HG02885 (cell line): Measurements from ENCODE around the gene POLD2.
"Not testable (repeated sequence)": the region's sequence is repeated elsewhere in the genome, so short reads cannot be mapped to it uniquely, and the experiment has no call there.

ENCODE experiments used
- ATAC-seq: cut with Tn5 transposase; IDR thresholded peaks from one replicate; pipeline ENCODE4 v1.9.1; 2021; ENCODE audit warnings: mild to moderate bottlenecking; ENCODE audit not compliant: unreplicated experiment, poor library complexity

POLD2 gene

GRCh38 chr7:44123190-44124003, at the start of gene POLD2:
Gene POLD2, minus strand, starts transcription at chr7:44123548. Its CDS starts 1,495 bp downstream, at chr7:44122053.
- ATAC-seq: peak; percentile 98

DNA sequence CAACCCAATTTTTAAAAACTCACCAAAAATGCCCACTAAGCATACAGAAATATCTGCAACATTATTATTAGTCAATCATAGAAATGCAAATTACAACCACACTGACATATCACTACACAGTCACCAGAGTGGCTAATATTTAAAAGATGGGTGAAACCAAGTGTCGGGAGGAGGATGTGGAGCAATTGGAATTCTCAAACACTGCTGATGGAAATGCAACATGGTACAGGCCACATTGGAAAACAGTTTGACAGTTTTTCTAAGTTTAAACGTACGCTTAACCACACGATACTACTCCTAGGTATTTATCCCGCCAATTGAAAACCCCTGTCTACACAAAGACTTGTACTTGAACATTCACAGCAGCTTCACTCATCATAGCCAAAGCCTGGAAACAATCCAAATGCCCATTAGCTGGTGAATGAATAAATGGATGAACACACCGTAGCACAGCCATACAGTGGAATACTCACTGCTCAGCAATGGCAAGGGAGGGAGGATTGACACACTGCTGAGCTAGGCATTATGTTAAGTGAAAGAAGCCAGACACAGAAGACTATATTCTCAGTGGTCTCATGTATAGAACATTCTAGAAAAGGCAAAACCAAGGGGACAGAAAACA, 49.6 kb upstream of the POLD2 start:
- ATAC-seq: no peak

- no peak for ATAC-seq
Measured at GRCh38 chr7:44172352-44172751, 49.0 kb upstream of the POLD2 start.

DNA sequence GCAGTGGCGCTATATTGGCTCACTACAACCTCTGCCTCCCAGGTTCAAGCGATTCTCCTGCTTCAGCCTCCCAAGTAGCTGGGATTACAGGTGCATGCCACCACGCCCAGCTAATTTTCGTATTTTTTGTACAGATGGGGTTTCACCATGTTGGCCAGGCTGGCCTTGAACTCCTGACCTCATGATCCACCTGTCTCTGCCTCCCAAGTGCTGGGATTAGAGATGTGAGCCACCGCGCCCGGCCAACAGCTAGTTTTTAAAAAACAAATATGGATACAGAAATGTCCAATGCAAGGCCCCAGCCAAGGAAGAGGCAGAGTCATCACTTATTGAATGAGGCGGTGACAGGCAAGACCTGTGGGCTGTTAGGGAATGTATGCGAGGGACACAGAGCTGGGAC, 48.6 kb upstream of the POLD2 start:
- not testable (repeated sequence) for ATAC-seq

DNA sequence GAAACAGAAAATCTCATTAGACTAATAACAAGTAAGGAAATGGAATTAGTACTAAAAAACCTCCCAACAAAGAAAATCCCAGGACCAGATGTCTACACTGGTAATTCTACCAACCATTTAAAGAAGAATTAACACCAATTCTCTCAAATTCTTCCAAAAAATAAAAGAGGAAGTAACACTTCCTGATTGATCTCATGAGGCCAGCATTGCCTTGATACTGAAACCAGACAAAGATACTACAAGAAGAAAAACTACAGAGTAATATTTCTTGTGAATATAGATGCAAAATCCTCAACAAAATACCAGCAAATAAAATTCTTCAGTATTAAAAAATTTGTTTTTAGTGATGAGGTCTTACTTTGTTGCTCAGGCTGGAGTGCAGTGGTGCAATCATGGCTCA, 44.6 kb upstream of the POLD2 start:
- ATAC-seq: no peak

DNA sequence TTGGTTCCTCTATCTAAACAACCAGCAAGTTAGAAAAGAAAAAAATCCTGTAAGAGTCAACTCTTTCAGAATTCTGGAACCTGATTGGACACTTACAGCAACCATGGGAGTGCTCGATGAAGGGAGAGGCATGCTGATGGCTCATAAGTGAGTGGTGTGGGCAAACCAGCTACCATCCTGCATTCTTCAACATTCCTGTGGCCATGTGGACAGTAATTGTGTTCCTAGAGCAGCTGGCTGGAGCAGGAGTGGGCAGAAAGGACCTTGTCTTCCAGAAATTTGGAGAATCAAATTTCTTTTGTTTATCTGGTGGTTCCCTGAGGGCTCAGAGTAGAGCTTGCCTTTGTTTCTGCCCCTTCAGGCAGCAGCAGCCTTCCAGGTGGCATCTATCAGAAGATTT, 40.2 kb upstream of the POLD2 start:
- ATAC-seq: no peak

DNA sequence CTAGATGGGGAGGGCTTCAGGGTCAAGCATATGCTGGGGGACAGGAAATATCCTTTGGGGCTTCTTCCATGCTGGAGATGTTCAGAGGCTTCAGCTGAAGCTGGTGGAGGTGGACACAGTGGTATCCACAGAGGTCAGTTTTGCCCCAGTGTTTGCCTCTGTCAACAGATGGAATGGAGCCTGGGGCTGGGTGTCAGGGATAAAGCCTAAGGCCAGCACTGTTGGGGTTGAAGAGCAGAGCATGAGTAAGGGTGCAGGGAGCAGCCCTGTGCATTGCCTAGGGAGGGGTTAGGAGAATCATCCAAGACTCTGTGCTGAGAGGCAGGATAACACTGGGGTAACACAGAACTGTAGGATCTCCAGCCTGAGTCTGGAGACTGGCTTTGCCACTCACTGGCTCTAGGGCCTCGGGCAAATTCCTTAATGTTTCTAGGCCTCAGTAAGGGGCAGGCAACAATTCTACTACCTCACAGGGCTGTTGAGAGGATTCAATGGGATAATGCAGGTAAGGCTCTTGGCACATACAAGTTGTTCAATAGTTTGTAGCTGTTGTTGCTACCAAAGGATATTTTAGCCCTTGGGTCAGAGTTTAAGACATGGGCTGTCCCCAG, 39.5 kb upstream of the POLD2 start:
- ATAC-seq: no peak

DNA sequence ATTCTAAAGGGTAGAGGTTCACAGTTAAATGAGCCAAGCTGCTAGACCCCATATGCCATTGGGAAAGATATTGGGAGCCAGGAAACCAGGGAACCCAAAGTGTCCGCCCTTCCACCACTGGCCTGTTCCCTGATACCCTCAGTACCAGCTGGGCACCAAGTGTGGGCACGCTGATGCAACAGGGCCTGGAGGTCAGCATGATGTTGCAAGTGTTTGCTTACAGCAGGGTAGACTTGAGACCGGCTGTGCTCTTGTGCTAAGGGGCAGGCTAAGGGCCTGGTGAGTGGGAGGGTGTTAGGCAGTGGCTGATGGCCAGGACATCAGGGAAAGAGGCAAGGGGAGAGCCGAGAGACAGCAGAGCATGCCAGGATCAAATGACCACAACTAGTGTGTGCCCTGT, 38.8 kb upstream of the POLD2 start:
- no peak for ATAC-seq

DNA sequence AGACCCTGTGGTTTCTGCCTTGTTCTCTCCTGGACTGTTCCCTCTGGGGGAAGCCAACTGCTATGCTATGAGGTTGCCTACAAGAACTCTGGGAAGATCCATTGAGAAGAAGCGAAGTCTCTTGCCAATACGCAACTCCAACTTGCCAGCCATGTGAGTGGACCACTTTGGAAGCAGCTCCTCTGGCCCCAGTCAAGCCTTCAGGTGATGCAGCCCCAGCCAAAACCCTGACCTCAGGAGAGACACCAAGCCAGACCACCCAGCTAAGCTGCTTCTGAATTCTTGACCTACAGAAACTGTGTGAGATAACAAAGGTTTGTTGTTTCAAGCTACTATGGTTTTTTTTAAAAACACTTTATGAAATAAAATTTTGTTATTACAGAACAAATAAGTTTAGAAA, 38.0 kb upstream of the POLD2 start:
- no peak for ATAC-seq

- no peak for ATAC-seq
Measured at GRCh38 chr7:44159824-44160630, 36.7 kb upstream of the POLD2 start.

DNA sequence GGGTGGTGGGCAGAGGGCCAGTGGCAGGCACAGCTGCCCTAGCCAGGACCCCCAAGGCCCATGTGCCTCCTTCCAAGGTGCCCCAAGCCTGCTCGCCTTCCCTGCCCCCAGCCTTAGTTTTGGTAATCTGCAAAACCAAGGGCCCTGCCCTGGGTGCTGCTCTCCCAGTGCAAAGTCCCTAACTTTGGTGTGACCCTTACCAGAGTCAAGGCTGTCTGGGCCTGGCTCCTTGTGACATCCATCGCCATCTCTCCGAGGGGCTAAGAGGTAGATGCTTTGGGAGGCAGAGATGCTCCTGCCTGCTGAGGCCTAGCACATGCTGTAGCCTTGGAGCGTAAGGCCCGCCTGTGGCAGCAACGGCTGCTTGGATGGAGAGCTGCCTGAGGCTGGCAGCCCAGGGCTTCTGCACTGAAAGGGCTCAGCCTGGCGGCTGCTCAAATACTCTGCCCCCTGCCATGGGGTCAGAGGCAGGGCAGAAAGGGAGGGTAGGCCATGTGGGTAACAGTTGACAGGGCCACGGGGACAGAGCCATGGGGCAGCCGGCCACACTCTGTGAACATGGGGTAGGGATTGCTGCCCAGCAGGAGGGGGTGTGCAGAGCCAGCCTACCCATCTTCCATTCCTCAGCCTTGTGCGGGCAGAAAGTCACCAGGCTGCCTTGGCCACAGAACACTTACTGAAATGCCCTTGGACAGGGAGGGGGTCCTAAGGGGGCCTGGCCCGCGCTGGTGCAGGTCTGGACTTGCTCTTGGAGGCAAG, 35.7 kb upstream of the POLD2 start:
- ATAC-seq: no peak

- no peak for ATAC-seq
Measured at GRCh38 chr7:44158096-44158872, 34.9 kb upstream of the POLD2 start.

- no peak for ATAC-seq
Measured at GRCh38 chr7:44157116-44158080, 34.0 kb upstream of the POLD2 start.

DNA sequence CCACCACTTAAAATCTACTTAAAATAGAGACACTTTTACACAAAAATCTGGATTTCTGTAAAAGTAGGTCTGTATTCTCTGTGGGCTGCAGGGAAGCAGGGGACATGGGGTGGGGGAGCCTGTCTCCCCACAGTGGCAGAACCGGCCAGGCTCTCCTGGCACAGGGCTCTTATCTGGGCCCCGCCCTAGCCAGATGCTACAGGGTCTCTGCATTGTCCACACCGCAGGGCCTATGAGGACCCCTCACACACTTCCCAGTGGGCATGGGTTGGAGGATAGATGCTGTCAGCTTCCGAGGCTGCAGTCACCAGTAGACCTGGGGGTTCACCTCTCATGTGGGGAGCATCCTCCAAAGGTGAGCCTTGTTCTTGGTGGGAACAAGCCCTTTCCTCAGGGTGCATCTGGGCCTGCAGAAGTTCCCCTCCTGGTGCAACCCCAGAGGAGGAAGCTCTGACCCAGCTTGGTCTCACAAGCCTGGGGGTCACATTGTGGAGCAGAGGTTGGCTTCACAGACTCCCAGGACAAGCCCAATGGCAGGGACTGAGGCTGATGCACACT, 33.2 kb upstream of the POLD2 start:
- no peak for ATAC-seq

- no peak for ATAC-seq
Measured at GRCh38 chr7:44155191-44156185, 32.1 kb upstream of the POLD2 start.

DNA sequence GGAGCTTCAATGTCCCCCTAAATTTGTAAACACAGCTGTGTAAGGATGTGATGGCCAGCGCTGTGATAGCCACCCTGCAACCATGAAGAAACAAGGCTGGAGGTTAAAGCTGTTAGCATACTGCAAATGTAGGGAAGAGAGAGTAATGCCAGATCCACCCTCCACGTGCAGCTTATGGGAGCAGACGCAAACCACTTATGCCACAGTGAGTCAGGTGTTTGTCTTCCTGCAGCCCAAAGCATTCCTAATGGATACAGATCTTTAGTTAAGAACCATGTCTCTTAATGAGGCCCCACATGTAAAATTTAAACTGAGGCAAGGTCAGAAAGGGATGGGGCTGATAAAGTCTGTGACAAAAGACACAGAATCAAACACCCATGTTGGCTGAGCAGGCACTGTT, 31.4 kb upstream of the POLD2 start:
- no peak for ATAC-seq

DNA sequence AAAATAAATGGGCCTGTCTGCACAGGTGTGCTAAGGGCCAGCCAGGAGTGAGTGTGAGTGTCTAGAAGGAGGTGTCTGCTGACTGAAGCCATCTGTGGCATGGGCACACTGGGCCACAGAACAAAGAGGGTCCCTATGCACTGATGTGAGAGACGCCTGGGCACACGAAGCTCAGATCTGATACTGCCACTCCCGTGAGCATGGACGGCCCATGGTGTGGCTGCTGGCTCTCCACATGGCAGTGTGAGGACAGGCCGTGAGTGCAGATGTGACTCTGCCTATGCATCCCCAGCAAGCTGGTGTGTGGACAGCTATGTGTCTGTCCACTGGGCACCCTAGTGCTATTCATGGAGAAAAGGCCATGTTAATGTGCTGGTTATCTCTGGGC, 30.6 kb upstream of the POLD2 start:
- no peak for ATAC-seq
